ENCODE results near the gene RERG.

Gene RERG

GRCh38 chr12:15186597-15186996 lies 34.6 kb downstream of the RERG start:
- no peak for DNase-seq (ENCODE audit: low read depth)

- no peak for DNase-seq (ENCODE audit: low read depth)
Observed at GRCh38 chr12:15184484-15184883, 36.7 kb downstream of the RERG start.

- no peak for DNase-seq (ENCODE audit: low read depth)
Observed at GRCh38 chr12:15183821-15184220, 37.4 kb downstream of the RERG start.

GRCh38 chr12:15181017-15181683 lies 40.1 kb downstream of the RERG start:
- no peak for DNase-seq (ENCODE audit: low read depth)

- DNase-seq (ENCODE audit: low read depth) = no peak
Observed at GRCh38 chr12:15180325-15180724, 40.9 kb downstream of the RERG start.

GRCh38 chr12:15179672-15180071 lies 41.5 kb downstream of the RERG start:
- no peak for DNase-seq (ENCODE audit: low read depth)

GRCh38 chr12:15173142-15173541 lies 48.1 kb downstream of the RERG start:
- DNase-seq (ENCODE audit: low read depth) = no peak

- no peak for DNase-seq (ENCODE audit: low read depth)
Observed at GRCh38 chr12:15172060-15172822, 49.0 kb downstream of the RERG start.

- DNase-seq (ENCODE audit: low read depth) = no peak
Observed at GRCh38 chr12:15171012-15171655, 50.1 kb downstream of the RERG start.

- no peak for DNase-seq (ENCODE audit: low read depth)
Observed at GRCh38 chr12:15168026-15168678, 53.1 kb downstream of the RERG start.

- DNase-seq (ENCODE audit: low read depth) = no peak
Observed at GRCh38 chr12:15165012-15165659, 56.1 kb downstream of the RERG start.

- DNase-seq (ENCODE audit: low read depth) = no peak
Observed at GRCh38 chr12:15163030-15163976, 57.9 kb downstream of the RERG start.

- DNase-seq (ENCODE audit: low read depth) = no peak
Observed at GRCh38 chr12:15158083-15158482, 63.1 kb downstream of the RERG start.

GRCh38 chr12:15157269-15157671 lies 63.9 kb downstream of the RERG start:
- no peak for DNase-seq (ENCODE audit: low read depth)

- DNase-seq (ENCODE audit: low read depth) = no peak
Observed at GRCh38 chr12:15155271-15155670, 65.9 kb downstream of the RERG start.

- DNase-seq (ENCODE audit: low read depth) = no peak
Observed at GRCh38 chr12:15154103-15154502, 67.1 kb downstream of the RERG start.

GRCh38 chr12:15152868-15153267 lies 68.3 kb downstream of the RERG start:
- DNase-seq (ENCODE audit: low read depth) = peak; percentile 46

- DNase-seq (ENCODE audit: low read depth) = no peak
Observed at GRCh38 chr12:15152456-15152855, 68.8 kb downstream of the RERG start.

- DNase-seq (ENCODE audit: low read depth) = no peak
Observed at GRCh38 chr12:15151161-15152091, 69.8 kb downstream of the RERG start.

- no peak for DNase-seq (ENCODE audit: low read depth)
Observed at GRCh38 chr12:15146585-15146984, 74.6 kb downstream of the RERG start.
